Adrenal gland (tissue), 12 donors: ENCODE measurements around the gene TMCC3. TPM values are rescaled to one million over a fixed set of nuclear protein-coding genes. Genes with fewer than 3 reads are reported as not detected.

Experiments used
- DNase-seq, 7 donors: peaks; one replicate each; pipeline ENCODE4 v3.0.0-alpha.2; 2019 to 2020
- H3K27ac ChIP-seq, 5 donors: fragments of 200-600 bp; sonication (generic) in 4 of 5; 1 replicate in 3 of 5; 2 replicates in 2 of 5; pipeline versions ENCODE4 v1.5.1 to v1.8.0; 2016 to 2020; ENCODE audit warnings: mild to moderate bottlenecking in 1 of 5
- H3K27me3 ChIP-seq: fragments of 200-600 bp; 2 replicates; pipeline ENCODE4 v1.8.0; 2021
- H3K36me3 ChIP-seq, 2 donors: fragments of 200-600 bp; replicated peaks in 1 of 2; 1 replicate in 1 of 2; 2 replicates in 1 of 2; pipeline versions ENCODE4 v1.5.1 to v1.8.0; 2018 to 2022
- H3K4me1 ChIP-seq, 2 donors: fragments of 200-600 bp; replicated peaks in 1 of 2; 1 replicate in 1 of 2; 2 replicates in 1 of 2; pipeline versions ENCODE4 v1.5.1 to v1.8.0; 2018 to 2021
- H3K4me3 ChIP-seq, 4 donors: fragments of 200-600 bp; sonication (generic) in 3 of 4; one replicate each; pipeline ENCODE4 v1.5.1; 2016 to 2018
- H3K9me3 ChIP-seq, 3 donors: fragments of 200-600 bp; sonication (generic) in 1 of 3; replicated peaks in 1 of 3; 1 replicate in 2 of 3; 2 replicates in 1 of 3; pipeline versions ENCODE4 v1.5.1 to v1.8.0; 2016 to 2021
- POLR2A ChIP-seq, 2 donors: fragments of 450-650 bp; IDR thresholded peaks; one replicate each; pipeline ENCODE4 v1.6.1; 2017; ENCODE audit warnings: antibody characterized with exemption in 2 of 2, mild to moderate bottlenecking in 2 of 2, moderate library complexity in 1 of 2
- WGBS, 4 donors: extraction: QIAGEN DNeasy Blood & Tissue Kit in 2 of 4; methylation state at CpG; one replicate each; pipeline versions ENCODE4 v1.1.5 to v1.1.7; 2013 to 2017; 5-methylcytosine and 5-hydroxymethylcytosine counted together
- intact Hi-C, 2 donors: fragments of 100-400 bp; cut with DNase I; formaldehyde crosslinking; loops; one replicate each; pipeline versions ENCODE4 v1.14.1 to v1.15.0; 2022 to 2023
- polyA plus RNA-seq, 3 donors: library from polyadenylated mRNA; stranded (reverse); fragments of 200-250 nt in 2 of 3; fragments of 350-450 nt in 1 of 3; fragmentation: Illumina TruSeq in 1 of 3; extraction: RNeasy Lipid Tissue Mini Kit (QIAGEN cat#74804) in 1 of 3; gene quantifications; one replicate each; pipeline ENCODE4 v1.2.3, GENCODE V29; 2013 to 2014
- total RNA-seq, 9 donors: library from RNA; depleted of rRNA in 4 of 9; stranded (reverse); fragments of >200 nt in 4 of 9; fragments of 120-200 nt in 1 of 9; fragmentation: NEBNext Ultra II Directional in 1 of 9; extraction: Animal tissue kit (Norgen Biotek cat#: 25700) in 1 of 9; gene quantifications; one replicate each; pipeline versions ENCODE4 v1.1.0 to v1.2.4, GENCODE V29; 2013 to 2023
- TF ChIP-seq, protein P1 (sequence below), 6 experiments: fragments of 450-650 bp in 4 of 6; fragments of 200-600 bp in 2 of 6; sonication (generic) in 1 of 6; IDR thresholded peaks; 1 replicate in 5 of 6; 2 replicates in 1 of 6; pipeline versions ENCODE4 v1.5.1 to v1.8.0; 2016 to 2021; ENCODE audit warnings: antibody characterized with exemption in 6 of 6, mild to moderate bottlenecking in 2 of 6, moderate library complexity in 1 of 6
- donor health status: healthy with polysubstance abuse.
- donor health status: Bipolar disorder and iron deficiency.
- donor health status: DM: yes; HTN: yes; CAD: no.
- donor health status: DM: no; HTN: no; CAD: no.
- donor health status: DM: no; HTN: no; CAD: no.
- donor health status: DM: yes; HTN: yes; CAD: no.

The TMCC3 gene
- total and polyA plus RNA-seq, 12 donors = 1.2 to 13.4 (median 6.7) TPM

GRCh38 chr12:94617101-94617500, 33.3 kb downstream of the TMCC3 start:
- H3K27me3 ChIP-seq = no peaks in the 10 kb centered on the region
- no peak for DNase-seq
- no peak for TF ChIP-seq POLR2A (IDR thresholded peaks at IDR 0.05)
- TF ChIP-seq, protein P1, sequence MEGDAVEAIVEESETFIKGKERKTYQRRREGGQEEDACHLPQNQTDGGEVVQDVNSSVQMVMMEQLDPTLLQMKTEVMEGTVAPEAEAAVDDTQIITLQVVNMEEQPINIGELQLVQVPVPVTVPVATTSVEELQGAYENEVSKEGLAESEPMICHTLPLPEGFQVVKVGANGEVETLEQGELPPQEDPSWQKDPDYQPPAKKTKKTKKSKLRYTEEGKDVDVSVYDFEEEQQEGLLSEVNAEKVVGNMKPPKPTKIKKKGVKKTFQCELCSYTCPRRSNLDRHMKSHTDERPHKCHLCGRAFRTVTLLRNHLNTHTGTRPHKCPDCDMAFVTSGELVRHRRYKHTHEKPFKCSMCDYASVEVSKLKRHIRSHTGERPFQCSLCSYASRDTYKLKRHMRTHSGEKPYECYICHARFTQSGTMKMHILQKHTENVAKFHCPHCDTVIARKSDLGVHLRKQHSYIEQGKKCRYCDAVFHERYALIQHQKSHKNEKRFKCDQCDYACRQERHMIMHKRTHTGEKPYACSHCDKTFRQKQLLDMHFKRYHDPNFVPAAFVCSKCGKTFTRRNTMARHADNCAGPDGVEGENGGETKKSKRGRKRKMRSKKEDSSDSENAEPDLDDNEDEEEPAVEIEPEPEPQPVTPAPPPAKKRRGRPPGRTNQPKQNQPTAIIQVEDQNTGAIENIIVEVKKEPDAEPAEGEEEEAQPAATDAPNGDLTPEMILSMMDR (IDR thresholded peaks at IDR 0.05) = no peak
- H3K4me1 ChIP-seq = peaks cover 22 to 34% of the 10 kb centered on the region in 2 donors
- intact Hi-C loops = no loop called here
- WGBS, 4 donors = 72 to 84% (median 76%) methylated on average over 3 of the region's 3 CpGs
- H3K9me3 ChIP-seq = no peaks in the 10 kb centered on the region
- H3K4me3 ChIP-seq = no peak overlapping the region
- H3K27ac ChIP-seq = no peak overlapping the region
- H3K36me3 ChIP-seq = no peaks in the 10 kb centered on the region

- peak overlapping the region in 1 of 5 donors; percentile 24 for H3K27ac ChIP-seq
- no peaks in the 10 kb centered on the region for H3K36me3 ChIP-seq
- no peak for DNase-seq
- peaks cover 14 to 26% of the 10 kb centered on the region in 2 donors for H3K4me1 ChIP-seq
- intact Hi-C loops = no loop called here
- H3K4me3 ChIP-seq = peak overlapping the region in 1 of 4 donors; percentile 33
- TF ChIP-seq, protein P1 (IDR thresholded peaks at IDR 0.05) = no peak
- no peak for TF ChIP-seq POLR2A (IDR thresholded peaks at IDR 0.05)
- no peaks in the 10 kb centered on the region for H3K9me3 ChIP-seq
- 69 to 85% (median 78%) methylated on average over 11 of the region's 11 CpGs for WGBS, 4 donors
- no peaks in the 10 kb centered on the region for H3K27me3 ChIP-seq
Measured at GRCh38 chr12:94616203-94616729, 34.1 kb downstream of the TMCC3 start.

DNA sequence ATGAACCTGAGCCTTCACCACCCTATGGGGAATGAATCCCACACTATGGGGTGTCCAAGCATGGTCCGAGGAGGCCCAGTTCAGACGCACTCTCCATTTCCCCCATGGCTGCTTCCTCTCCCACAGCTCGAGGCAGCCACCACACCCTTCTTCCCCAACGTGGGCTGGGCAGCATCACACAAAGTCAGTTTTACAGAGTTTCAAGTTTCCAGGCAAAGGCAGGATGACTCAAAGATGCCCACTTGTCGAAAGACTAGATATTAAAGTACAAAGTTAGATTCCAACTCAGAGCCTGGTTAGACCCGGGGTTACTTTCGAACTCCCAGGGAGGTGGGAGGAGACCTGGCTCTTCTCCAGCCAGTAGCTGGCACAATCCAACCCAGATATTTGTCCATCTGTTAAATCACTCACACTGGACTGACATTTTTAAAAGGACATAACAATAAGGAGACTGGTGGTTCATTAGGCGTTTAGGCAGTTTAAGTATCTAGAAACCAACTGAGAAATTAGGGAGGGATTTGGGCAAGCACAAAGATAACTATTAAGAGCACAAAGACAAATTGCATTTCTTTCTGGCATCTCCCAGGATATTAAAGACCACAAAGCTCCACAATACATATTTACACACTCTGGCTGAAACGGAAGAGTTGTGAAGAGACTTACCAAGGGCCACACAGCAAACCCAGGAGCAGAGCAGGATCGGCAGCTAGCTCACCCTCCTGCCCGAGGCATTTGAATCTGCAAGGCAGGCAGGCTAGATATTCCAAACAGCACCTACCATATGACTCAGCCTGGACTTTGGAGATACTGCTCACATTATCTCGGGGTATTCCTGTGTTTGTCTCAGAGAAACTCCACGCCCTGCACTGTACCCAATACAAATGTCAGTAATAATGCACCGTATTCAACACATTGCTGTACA, 34.8 kb downstream of the TMCC3 start:
- TF ChIP-seq, protein P1 (IDR thresholded peaks at IDR 0.05) = no peak
- TF ChIP-seq POLR2A (IDR thresholded peaks at IDR 0.05) = peak in 1 of 2 donors; percentile 48
- DNase-seq = peak; percentile 26 to 75 (median 48)
- H3K27ac ChIP-seq = peak overlapping the region in 1 of 5 donors; percentile 24

GRCh38 chr12:94614288-94614721, 36.1 kb downstream of the TMCC3 start:
- Histone ChIP-seq H3K9me3 (no peaks in the 10 kb centered on the region), H3K27ac (no peak overlapping the region), H3K4me3 (no peak overlapping the region), H3K36me3 (no peaks in the 10 kb centered on the region), H3K4me1 (peaks cover 13 to 20% of the 10 kb centered on the region in 2 donors), H3K27me3 (no peaks in the 10 kb centered on the region)
- DNase-seq = no peak
- WGBS, 4 donors = 71 to 91% (median 79%) methylated on average over 3 of the region's 3 CpGs
- intact Hi-C loops = no loop called here
- TF ChIP-seq, protein P1 (IDR thresholded peaks at IDR 0.05) = no peak
- TF ChIP-seq POLR2A (IDR thresholded peaks at IDR 0.05) = no peak

More for the DNA sequence above, 34.8 kb downstream of the TMCC3 start:
- no peaks in the 10 kb centered on the region for H3K27me3 ChIP-seq
- intact Hi-C loops = no loop called here
- H3K4me1 ChIP-seq = peaks cover 13 to 20% of the 10 kb centered on the region in 2 donors
- no peaks in the 10 kb centered on the region for H3K36me3 ChIP-seq
- H3K4me3 ChIP-seq = peak overlapping the region in 1 of 4 donors; percentile 33
- 21 to 42% (median 29%) methylated on average over 13 to 14 of the region's 14 CpGs for WGBS, 4 donors
- no peaks in the 10 kb centered on the region for H3K9me3 ChIP-seq
